DOHH2 (cell line): ENCODE data around the gene MOCS2.

Experiments used
- EZH2phosphoT487 ChIP-seq: fragments of 200-600 bp; sonication (generic); IDR thresholded peaks from 2 replicates; pipeline ENCODE4 v1.6.1; 2017; ENCODE audit warnings: borderline replicate concordance, mild to moderate bottlenecking, antibody characterized with exemption, low read length, moderate library complexity, mixed read lengths
- TF ChIP-seq, protein P1 (sequence below): fragments of 200-600 bp; sonication (generic); IDR thresholded peaks from one replicate; pipeline ENCODE4 v1.5.1; 2014; ENCODE audit warnings: antibody characterized with exemption, mild to moderate bottlenecking, low read depth, low read length; ENCODE audit not compliant: poor library complexity, severe bottlenecking

DNA sequence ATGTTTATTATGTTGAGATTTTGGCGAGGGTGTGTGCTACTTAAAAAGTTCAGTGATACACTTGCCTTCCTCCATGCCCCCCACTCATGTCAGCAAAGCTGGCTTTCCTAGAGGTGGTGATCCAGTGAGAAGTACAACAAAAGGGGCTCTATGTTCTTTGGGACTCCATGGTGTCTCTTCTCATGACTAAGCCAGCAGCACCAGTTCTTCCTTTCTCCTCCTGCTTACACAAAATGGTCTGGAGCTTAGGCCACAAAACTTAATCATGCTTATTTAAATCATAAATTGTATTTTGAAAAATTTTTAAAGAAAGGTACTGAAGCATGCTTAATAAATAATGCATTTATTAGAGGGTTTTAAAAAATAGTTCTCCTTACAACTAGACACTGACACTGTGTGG, 22.4 kb downstream of the MOCS2 start:
- TF ChIP-seq, protein P1, sequence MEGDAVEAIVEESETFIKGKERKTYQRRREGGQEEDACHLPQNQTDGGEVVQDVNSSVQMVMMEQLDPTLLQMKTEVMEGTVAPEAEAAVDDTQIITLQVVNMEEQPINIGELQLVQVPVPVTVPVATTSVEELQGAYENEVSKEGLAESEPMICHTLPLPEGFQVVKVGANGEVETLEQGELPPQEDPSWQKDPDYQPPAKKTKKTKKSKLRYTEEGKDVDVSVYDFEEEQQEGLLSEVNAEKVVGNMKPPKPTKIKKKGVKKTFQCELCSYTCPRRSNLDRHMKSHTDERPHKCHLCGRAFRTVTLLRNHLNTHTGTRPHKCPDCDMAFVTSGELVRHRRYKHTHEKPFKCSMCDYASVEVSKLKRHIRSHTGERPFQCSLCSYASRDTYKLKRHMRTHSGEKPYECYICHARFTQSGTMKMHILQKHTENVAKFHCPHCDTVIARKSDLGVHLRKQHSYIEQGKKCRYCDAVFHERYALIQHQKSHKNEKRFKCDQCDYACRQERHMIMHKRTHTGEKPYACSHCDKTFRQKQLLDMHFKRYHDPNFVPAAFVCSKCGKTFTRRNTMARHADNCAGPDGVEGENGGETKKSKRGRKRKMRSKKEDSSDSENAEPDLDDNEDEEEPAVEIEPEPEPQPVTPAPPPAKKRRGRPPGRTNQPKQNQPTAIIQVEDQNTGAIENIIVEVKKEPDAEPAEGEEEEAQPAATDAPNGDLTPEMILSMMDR, result no peak
- TF ChIP-seq EZH2phosphoT487, result no peak
